Trophoblast cell (in vitro differentiated cells and primary cell): ENCODE data around the gene LSM3. TPM values are rescaled to one million over a fixed set of nuclear protein-coding genes. Genes with fewer than 3 reads are reported as not detected.
A peak's percentile ranks its signal among the peaks of the same experiment; 100 is the strongest.

Source experiments
- DNase-seq, 2 donors: peaks; one replicate each; pipeline ENCODE4 v3.0.0-alpha.2; 2016
- H2AFZ ChIP-seq: 2 replicates; pipeline ENCODE4 v1.6.1; 2013; ENCODE audit warnings: low read length, moderate library complexity, mild to moderate bottlenecking; ENCODE audit not compliant: insufficient read depth, poor library complexity
- H2AK5ac ChIP-seq: 2 replicates; pipeline ENCODE4 v1.6.1; 2013; ENCODE audit warnings: mild to moderate bottlenecking, low read length
- H2BK120ac ChIP-seq: 2 replicates; pipeline ENCODE4 v1.6.1; 2013; ENCODE audit warnings: low read length, mild to moderate bottlenecking, moderate library complexity; ENCODE audit not compliant: insufficient read depth, poor library complexity
- H2BK12ac ChIP-seq: 2 replicates; pipeline ENCODE4 v1.6.1; 2013; ENCODE audit warnings: mild to moderate bottlenecking, low read length, moderate library complexity
- H2BK5ac ChIP-seq: 2 replicates; pipeline ENCODE4 v1.6.1; 2013; ENCODE audit warnings: low read length, low read depth, moderate library complexity, mild to moderate bottlenecking; ENCODE audit not compliant: poor library complexity
- H3K14ac ChIP-seq: 2 replicates; pipeline ENCODE4 v1.6.1; 2013; ENCODE audit warnings: mild to moderate bottlenecking, low read length
- H3K18ac ChIP-seq: 2 replicates; pipeline ENCODE4 v1.6.1; 2013; ENCODE audit warnings: mild to moderate bottlenecking, low read length
- H3K23ac ChIP-seq: 2 replicates; pipeline ENCODE4 v1.6.1; 2013; ENCODE audit warnings: low read length
- H3K27ac ChIP-seq: 2 replicates; pipeline ENCODE4 v1.5.1; 2013; ENCODE audit warnings: low read depth, mild to moderate bottlenecking, inconsistent platforms, low read length, moderate library complexity
- H3K27me3 ChIP-seq: 2 replicates; pipeline ENCODE4 v1.6.1; 2013; ENCODE audit warnings: inconsistent platforms, mild to moderate bottlenecking, low read length, moderate library complexity; ENCODE audit not compliant: insufficient read depth
- H3K36me3 ChIP-seq, 2 experiments: 1 replicate in 1 of 2; 2 replicates in 1 of 2; pipeline ENCODE4 v1.6.1; 2013; ENCODE audit warnings: low read length in 2 of 2, mild to moderate bottlenecking in 2 of 2, moderate library complexity in 1 of 2; ENCODE audit not compliant: insufficient read depth in 2 of 2, control insufficient read depth in 1 of 2
- H3K4ac ChIP-seq: 2 replicates; pipeline ENCODE4 v1.6.1; 2013; ENCODE audit warnings: low read depth, mild to moderate bottlenecking, low read length, moderate library complexity
- H3K4me1 ChIP-seq, 2 experiments: 1 replicate in 1 of 2; 2 replicates in 1 of 2; pipeline ENCODE4 v1.6.1; 2013; ENCODE audit warnings: low read length in 2 of 2, mild to moderate bottlenecking in 2 of 2, moderate library complexity in 1 of 2; ENCODE audit not compliant: insufficient read depth in 2 of 2, control insufficient read depth in 1 of 2
- H3K4me2 ChIP-seq: 2 replicates; pipeline ENCODE4 v1.6.1; 2013; ENCODE audit warnings: inconsistent platforms, mild to moderate bottlenecking, low read length, moderate library complexity
- H3K4me3 ChIP-seq: 2 replicates; pipeline ENCODE4 v1.5.1; 2013; ENCODE audit warnings: mild to moderate bottlenecking, low read depth, low read length, inconsistent platforms
- H3K79me1 ChIP-seq: one replicate; pipeline ENCODE4 v1.6.1; 2013; ENCODE audit warnings: low read length
- H3K79me2 ChIP-seq: 2 replicates; pipeline ENCODE4 v1.6.1; 2013; ENCODE audit warnings: low read length, mild to moderate bottlenecking; ENCODE audit not compliant: control insufficient read depth, insufficient read depth, poor library complexity
- H3K9ac ChIP-seq: 2 replicates; pipeline ENCODE4 v1.6.1; 2013; ENCODE audit warnings: mild to moderate bottlenecking, low read length
- H3K9me3 ChIP-seq: 2 replicates; pipeline ENCODE4 v1.6.1; 2013; ENCODE audit warnings: low read depth, mild to moderate bottlenecking, control low read depth, inconsistent platforms, low read length; ENCODE audit not compliant: insufficient read depth
- H4K12ac ChIP-seq: 2 replicates; pipeline ENCODE4 v1.6.1; 2013; ENCODE audit warnings: low read depth, mild to moderate bottlenecking, low read length, moderate library complexity
- H4K8ac ChIP-seq: 2 replicates; pipeline ENCODE4 v1.6.1; 2013; ENCODE audit warnings: low read depth, mild to moderate bottlenecking, low read length, moderate library complexity
- H4K91ac ChIP-seq: one replicate; pipeline ENCODE4 v1.6.1; 2013; ENCODE audit warnings: low read depth, mild to moderate bottlenecking, low read length, moderate library complexity
- WGBS: extraction: QIAGEN DNeasy Blood & Tissue Kit; methylation state at CpG from one replicate; pipeline ENCODE4 v1.1.7; 2013; ENCODE audit warnings: missing lambda C conversion rate; ENCODE audit not compliant: insufficient read length, insufficient coverage; ENCODE audit errors: extremely low coverage; 5-methylcytosine and 5-hydroxymethylcytosine counted together
- polyA plus RNA-seq: library from polyadenylated mRNA; stranded (reverse); fragments of 200-250 nt; gene quantifications from 2 replicates; pipeline ENCODE4 v1.2.3, GENCODE V29; 2013

Gene LSM3
- 30.7 and 31.4 TPM in 2 replicates for polyA plus RNA-seq

- Histone ChIP-seq H4K12ac (peak within 1 kb of the TSS; percentile 95), H3K4me3 (peak within 1 kb of the TSS; percentile 97), H3K4ac (peak within 1 kb of the TSS; percentile 98), H2BK120ac (peak within 1 kb of the TSS; percentile 99), H2AK5ac (peak within 1 kb of the TSS; percentile 83), H3K27ac (peak within 1 kb of the TSS; percentile 93), H3K36me3 (peaks cover 2 to 3% of the 10 kb centered on the region in 2 experiments), H3K9me3 (no peaks in the 10 kb centered on the region), H3K9ac (peak within 1 kb of the TSS; percentile 100), H3K14ac (peak within 1 kb of the TSS; percentile 99), H2BK12ac (peak within 1 kb of the TSS; percentile 71), H3K4me1 (peaks cover 2 to 7% of the 10 kb centered on the region in 2 experiments), H3K27me3 (no peaks in the 10 kb centered on the region), H3K23ac (no peak within 1 kb of the TSS), H4K8ac (peak within 1 kb of the TSS; percentile 97), H2AFZ (peak within 1 kb of the TSS; percentile 96), H2BK5ac (peak within 1 kb of the TSS; percentile 99), H3K4me2 (peak within 1 kb of the TSS; percentile 79), H3K79me2 (peaks cover 13% of the 10 kb centered on the region), H3K79me1 (peaks cover 10% of the 10 kb centered on the region), H4K91ac (peak within 1 kb of the TSS; percentile 98), H3K18ac (peak within 1 kb of the TSS; percentile 100)
- DNase-seq = peak; percentile 97 to 100
- no CpG with 5 or more reads among the region's 78 CpGs for WGBS
Measured at GRCh38 chr3:14178247-14179113, at the start of gene LSM3, which contains the start of gene XPC. Gene LSM3 (plus strand): TSS chr3:14178817. CDS start chr3:14178861, 44 bp downstream. Gene XPC (minus strand): TSS chr3:14178601. CDS start chr3:14178568, 33 bp downstream.

DNA sequence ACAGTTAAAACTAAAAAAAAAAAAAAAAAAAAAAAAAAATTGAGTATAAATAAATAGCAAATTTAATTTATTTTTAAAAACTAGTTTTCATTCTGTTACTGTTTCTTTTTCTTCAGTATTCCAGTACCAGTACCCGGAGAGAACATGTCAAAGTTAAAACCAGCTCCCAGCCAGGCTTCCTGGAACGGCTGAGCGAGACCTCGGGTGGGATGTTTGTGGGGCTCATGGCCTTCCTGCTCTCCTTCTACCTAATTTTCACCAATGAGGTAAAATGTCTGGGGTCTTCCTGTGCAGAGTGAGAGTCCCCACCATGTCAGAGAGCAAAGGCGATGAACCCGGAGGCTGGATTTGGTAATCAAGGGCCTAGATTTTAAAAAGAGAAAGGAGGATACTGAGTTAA, 49.3 kb upstream of the LSM3 start:
- Histone ChIP-seq H3K27ac (no peak overlapping the region), H3K14ac (no peak overlapping the region), H3K18ac (no peak overlapping the region), H2BK120ac (no peak overlapping the region), H3K36me3 (peaks cover 47 to 53% of the 10 kb centered on the region in 2 experiments), H3K4me1 (peaks cover 7 to 8% of the 10 kb centered on the region in 2 experiments), H3K79me2 (peaks cover 9% of the 10 kb centered on the region), H3K27me3 (no peaks in the 10 kb centered on the region), H3K9ac (no peak overlapping the region), H4K91ac (no peak overlapping the region), H2AK5ac (no peak overlapping the region), H3K4me2 (no peak overlapping the region), H3K4me3 (no peak overlapping the region), H2BK12ac (no peak overlapping the region), H3K9me3 (peaks cover 3% of the 10 kb centered on the region), H3K4ac (no peak overlapping the region), H2BK5ac (no peak overlapping the region), H2AFZ (no peak overlapping the region), H3K23ac (no peak overlapping the region), H3K79me1 (peaks cover 9% of the 10 kb centered on the region), H4K8ac (no peak overlapping the region), H4K12ac (no peak overlapping the region)
- no CpG with 5 or more reads among the region's 6 CpGs for WGBS
- DNase-seq = no peak

GRCh38 chr3:14130230-14130629, 48.4 kb upstream of the LSM3 start:
- Histone ChIP-seq H2AK5ac (no peak overlapping the region), H3K18ac (no peak overlapping the region), H3K79me2 (peaks cover 3% of the 10 kb centered on the region), H3K79me1 (peaks cover 3% of the 10 kb centered on the region), H3K14ac (no peak overlapping the region), H4K8ac (no peak overlapping the region), H2BK12ac (no peak overlapping the region), H2AFZ (no peak overlapping the region), H4K91ac (no peak overlapping the region), H2BK5ac (no peak overlapping the region), H3K9me3 (peaks cover 3% of the 10 kb centered on the region), H3K36me3 (peaks cover 56 to 63% of the 10 kb centered on the region in 2 experiments), H3K9ac (no peak overlapping the region), H3K4me1 (peaks cover 7 to 8% of the 10 kb centered on the region in 2 experiments), H3K23ac (no peak overlapping the region), H3K27ac (no peak overlapping the region), H2BK120ac (no peak overlapping the region), H3K4me3 (no peak overlapping the region), H3K4me2 (no peak overlapping the region), H3K4ac (no peak overlapping the region), H3K27me3 (no peaks in the 10 kb centered on the region), H4K12ac (no peak overlapping the region)
- WGBS = no CpG with 5 or more reads among the region's 4 CpGs
- DNase-seq = no peak

DNA sequence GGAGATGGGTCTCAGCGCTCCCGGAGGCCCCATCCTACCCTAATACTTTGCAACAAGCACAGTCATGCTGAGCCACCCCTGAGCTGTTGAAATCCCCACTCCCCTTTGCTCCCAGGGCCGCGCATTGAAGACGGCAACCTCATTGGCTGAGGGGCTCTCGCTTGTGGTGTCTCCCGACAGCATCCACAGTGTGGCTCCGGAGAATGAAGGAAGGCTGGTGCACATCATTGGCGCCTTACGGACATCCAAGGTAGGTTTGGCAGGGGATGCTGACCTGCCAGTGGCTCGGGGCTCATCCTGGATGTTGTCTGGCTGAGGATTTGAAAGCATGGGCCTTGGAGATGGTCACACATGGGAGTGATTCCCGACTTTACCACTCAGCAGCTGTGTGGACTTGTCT, 47.9 kb upstream of the LSM3 start:
- Histone ChIP-seq H3K36me3 (peaks cover 61 to 67% of the 10 kb centered on the region in 2 experiments), H3K4ac (no peak overlapping the region), H3K4me2 (no peak overlapping the region), H3K9me3 (peaks cover 3% of the 10 kb centered on the region), H3K23ac (no peak overlapping the region), H3K27me3 (no peaks in the 10 kb centered on the region), H3K14ac (no peak overlapping the region), H3K9ac (no peak overlapping the region), H3K79me2 (peaks cover 2% of the 10 kb centered on the region), H3K18ac (no peak overlapping the region), H4K91ac (no peak overlapping the region), H2BK12ac (no peak overlapping the region), H3K4me3 (no peak overlapping the region), H4K12ac (no peak overlapping the region), H3K79me1 (no peaks in the 10 kb centered on the region), H4K8ac (no peak overlapping the region), H2BK5ac (no peak overlapping the region), H3K27ac (no peak overlapping the region), H2AFZ (no peak overlapping the region), H3K4me1 (peaks cover 7% of the 10 kb centered on the region in 2 experiments), H2BK120ac (no peak overlapping the region), H2AK5ac (no peak overlapping the region)
- no CpG with 5 or more reads among the region's 12 CpGs for WGBS
- DNase-seq = no peak
